Measurements from ENCODE around the gene TAS2R20. TPM values are rescaled to one million over a fixed set of nuclear protein-coding genes. Genes with fewer than 3 reads are reported as not detected.

Gene TAS2R20
- total and polyA plus RNA-seq, 2 of the 13 experiments (the other 11 are each of a cell fraction or from before 2014, with no cell fraction given): 0.54 to 2.9 TPM

DNA sequence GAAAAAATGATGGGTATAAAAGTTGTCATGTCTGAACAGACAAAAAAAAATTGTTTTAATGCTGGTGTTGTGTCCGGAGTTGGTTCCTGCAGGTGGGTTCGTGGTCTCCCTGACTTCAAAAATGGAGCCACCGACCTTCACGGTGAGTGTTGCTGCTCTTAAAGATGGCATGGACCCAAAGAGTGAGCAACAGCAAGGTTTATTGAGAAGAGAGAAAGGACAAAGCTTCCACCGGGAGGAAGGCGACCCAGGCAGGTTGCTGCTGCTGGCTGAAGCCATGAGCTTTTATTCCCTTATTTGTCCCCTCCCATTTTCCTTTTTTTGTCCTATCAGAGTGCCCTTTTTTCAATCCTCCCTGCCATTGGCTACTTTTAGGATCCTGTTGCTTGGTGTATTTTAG lies 33.2 kb upstream of the TAS2R20 start, which contains the start of gene TAS2R31:
Gene TAS2R31 (minus strand): TSS at position 101 of the 400 bp plus-strand sequence. CDS start 72 bp downstream, at position 29.
- intact Hi-C loops (cut with micrococcal nuclease; ENCODE audit: unreplicated experiment) (loop anchor here (2.0 kb wide), 1 partner anchor 59 kb away; no protein-coding TSS in a partner anchor), in situ Hi-C loops (cut with HindIII; ENCODE audit: extremely low pct_ligation_motif_present, low pct_unique_long_range_greater_than_20kb) (loop anchor here (10.0 kb wide), 1 partner anchor 63 kb away; the partner anchor contains the start of gene TAS2R43)
- Histone ChIP-seq H2AFZ (ENCODE audit: low read length) (no peak within 1 kb of the TSS), H3K4me3 (replicated peaks in 1 of 3; ENCODE audit: insufficient read depth in 1 of 3, low read depth in 2 of 3, low read length in 3 of 3) (no peak within 1 kb of the TSS), H3K9ac (ENCODE audit: insufficient read depth, low read depth, low read length) (no peak within 1 kb of the TSS), H3K4me2 (ENCODE audit: low read depth, low read length) (no peak within 1 kb of the TSS), H3K27me3 (ENCODE audit: control insufficient read depth in 1 of 2, insufficient read depth in 2 of 2, low read length in 2 of 2) (no peaks in the 10 kb centered on the region), H3K4me1 (ENCODE audit: insufficient read depth, low read length) (no peaks in the 10 kb centered on the region), H3K27ac (ENCODE audit: extremely low read length, insufficient read depth, low read length) (no peak within 1 kb of the TSS), H3K36me3 (replicated peaks in 1 of 2; ENCODE audit: control insufficient read depth in 1 of 2, insufficient read depth in 2 of 2, low read length in 2 of 2) (peaks cover 3 to 8% of the 10 kb centered on the region in 2 experiments; a peak in 3 of 5 replicates), H4K20me1 (ENCODE audit: insufficient read depth, low read length) (no peaks in the 10 kb centered on the region), H3K79me2 (ENCODE audit: insufficient read depth, low read length) (no peaks in the 10 kb centered on the region), H3K9me3 (ENCODE audit: low read length) (no peaks in the 10 kb centered on the region)
- ChIA-PET POLR2A (no interaction called here), CTCF (ENCODE audit: low intra/inter-chr PET ratio, low total read pairs) (no interaction called here)
- DNase-seq (ENCODE audit: low spot score): no peak
- TF ChIP-seq, protein P1, sequence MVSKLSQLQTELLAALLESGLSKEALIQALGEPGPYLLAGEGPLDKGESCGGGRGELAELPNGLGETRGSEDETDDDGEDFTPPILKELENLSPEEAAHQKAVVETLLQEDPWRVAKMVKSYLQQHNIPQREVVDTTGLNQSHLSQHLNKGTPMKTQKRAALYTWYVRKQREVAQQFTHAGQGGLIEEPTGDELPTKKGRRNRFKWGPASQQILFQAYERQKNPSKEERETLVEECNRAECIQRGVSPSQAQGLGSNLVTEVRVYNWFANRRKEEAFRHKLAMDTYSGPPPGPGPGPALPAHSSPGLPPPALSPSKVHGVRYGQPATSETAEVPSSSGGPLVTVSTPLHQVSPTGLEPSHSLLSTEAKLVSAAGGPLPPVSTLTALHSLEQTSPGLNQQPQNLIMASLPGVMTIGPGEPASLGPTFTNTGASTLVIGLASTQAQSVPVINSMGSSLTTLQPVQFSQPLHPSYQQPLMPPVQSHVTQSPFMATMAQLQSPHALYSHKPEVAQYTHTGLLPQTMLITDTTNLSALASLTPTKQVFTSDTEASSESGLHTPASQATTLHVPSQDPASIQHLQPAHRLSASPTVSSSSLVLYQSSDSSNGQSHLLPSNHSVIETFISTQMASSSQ (IDR thresholded peaks at IDR 0.05; ENCODE audit: low read depth): no peak
- TF ChIP-seq, protein P1 (CRISPR knock-in tag; IDR thresholded peaks at IDR 0.05; ENCODE audit: borderline replicate concordance): no peak
- no peak for TF ChIP-seq KLF15 (CRISPR knock-in tag; IDR thresholded peaks at IDR 0.05; ENCODE audit: borderline replicate concordance)
- no peak for TF ChIP-seq SRF (IDR thresholded peaks at IDR 0.05; ENCODE audit: low read depth, low read length)
- no peak for TF ChIP-seq BRCA1 (CRISPR knock-in tag; IDR thresholded peaks at IDR 0.05)
- no peak for TF ChIP-seq PHF8 (CRISPR knock-in tag; IDR thresholded peaks at IDR 0.05)
- no peak for TF ChIP-seq ZBTB3 (CRISPR knock-in tag; IDR thresholded peaks at IDR 0.05; ENCODE audit: borderline replicate concordance, low read depth)
- TF ChIP-seq SMYD3 (CRISPR knock-in tag; IDR thresholded peaks at IDR 0.05): no peak
- no peak for TF ChIP-seq CENPX (CRISPR knock-in tag; IDR thresholded peaks at IDR 0.05)
- TF ChIP-seq TOE1 (CRISPR knock-in tag; IDR thresholded peaks at IDR 0.05): no peak
- TF ChIP-seq PAF1 (CRISPR knock-in tag; IDR thresholded peaks at IDR 0.05): no peak
- TF ChIP-seq ZNF772 (CRISPR knock-in tag; IDR thresholded peaks at IDR 0.05): no peak
- TF ChIP-seq SP1 (IDR thresholded peaks at IDR 0.05): no peak
- TF ChIP-seq SP1 (CRISPR knock-in tag; IDR thresholded peaks at IDR 0.05): no peak
- TF ChIP-seq ZNF263 (CRISPR knock-in tag; IDR thresholded peaks at IDR 0.05): no peak
- no peak for TF ChIP-seq MYNN (CRISPR knock-in tag; IDR thresholded peaks at IDR 0.05; ENCODE audit: low read depth)
- TF ChIP-seq IRF2 (CRISPR knock-in tag; IDR thresholded peaks at IDR 0.05): no peak
- no peak for TF ChIP-seq POLR2G (IDR thresholded peaks at IDR 0.05; ENCODE audit: low read depth, low read length)
- TF ChIP-seq RBM39 (IDR thresholded peaks at IDR 0.05; ENCODE audit: low read depth, low read length, poor library complexity, severe bottlenecking): no peak
- no peak for TF ChIP-seq ZNF75D (CRISPR knock-in tag; IDR thresholded peaks at IDR 0.05; ENCODE audit: borderline replicate concordance)
- TF ChIP-seq, protein P2, sequence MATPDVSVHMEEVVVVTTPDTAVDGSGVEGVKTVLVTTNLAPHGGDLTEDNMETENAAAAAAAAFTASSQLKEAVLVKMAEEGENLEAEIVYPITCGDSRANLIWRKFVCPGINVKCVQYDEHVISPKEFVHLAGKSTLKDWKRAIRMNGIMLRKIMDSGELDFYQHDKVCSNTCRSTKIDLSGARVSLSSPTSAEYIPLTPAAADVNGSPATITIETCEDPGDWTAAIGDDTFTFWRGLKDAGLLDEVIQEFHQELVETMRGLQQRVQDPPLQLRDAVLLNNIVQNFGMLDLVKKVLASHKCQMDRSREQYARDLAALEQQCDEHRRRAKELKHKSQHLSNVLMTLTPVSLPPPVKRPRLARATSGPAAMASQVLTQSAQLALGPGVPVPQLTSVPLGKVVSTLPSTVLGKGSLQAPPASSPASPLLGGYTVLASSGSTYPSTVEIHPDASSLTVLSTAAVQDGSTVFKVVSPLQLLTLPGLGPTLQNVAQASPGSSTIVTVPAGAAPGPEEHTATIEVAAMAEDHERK (CRISPR knock-in tag; IDR thresholded peaks at IDR 0.05; ENCODE audit: low read depth): no peak
- TF ChIP-seq MLLT10 (CRISPR knock-in tag; IDR thresholded peaks at IDR 0.05): no peak
- BruUV-seq (replicated peaks): no TSS peak
- FAIRE-seq: no peak
- ATAC-seq: no peak
- 99% methylated on average over 6 of the region's 6 CpGs for WGBS (ENCODE audit: low lambda C conversion rate)

Data from HepG2 (cell line).